Neural cell (in vitro differentiated cells): ENCODE measurements around the gene SHBG.

Experiments used
- EP300 ChIP-seq: fragments of 450-650 bp; conservative IDR thresholded peaks from 2 replicates; pipeline ENCODE4 v1.6.1; 2014; ENCODE audit warnings: antibody characterized with exemption, mild to moderate bottlenecking, moderate library complexity; ENCODE audit not compliant: poor library complexity, severe bottlenecking
- POLR2AphosphoS5 ChIP-seq: IDR thresholded peaks from 2 replicates; pipeline ENCODE4 v1.6.1; 2012
- SMC3 ChIP-seq: fragments of 450-650 bp; conservative IDR thresholded peaks from 2 replicates; pipeline ENCODE4 v1.6.1; 2014; ENCODE audit warnings: antibody characterized with exemption, mild to moderate bottlenecking, moderate library complexity; ENCODE audit not compliant: poor library complexity
- TF ChIP-seq, protein P1 (sequence below): fragments of 450-650 bp; IDR thresholded peaks from 2 replicates; pipeline ENCODE4 v1.5.1; 2014; ENCODE audit warnings: antibody characterized with exemption, mild to moderate bottlenecking, moderate library complexity; ENCODE audit not compliant: poor library complexity, severe bottlenecking

DNA sequence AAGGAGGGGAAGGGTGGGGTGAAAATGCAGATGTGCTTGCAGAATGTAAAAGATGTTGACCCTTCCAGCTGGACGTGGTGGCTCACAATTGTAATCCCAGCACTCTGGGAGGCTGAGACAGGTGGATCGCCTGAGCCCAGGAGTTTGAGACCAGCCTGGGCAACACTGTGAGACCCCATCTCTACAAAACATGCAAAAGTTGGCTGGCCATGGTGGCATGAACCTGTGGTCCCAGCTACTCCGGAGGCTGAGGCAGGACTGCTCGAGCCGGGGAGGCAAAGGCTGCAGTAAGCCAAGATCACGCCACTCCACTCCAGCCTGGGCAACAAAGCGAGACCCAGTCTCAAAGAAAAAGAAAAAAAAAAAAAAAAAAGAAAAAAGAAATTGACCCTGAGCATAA, 38.5 kb downstream of the SHBG start:
- TF ChIP-seq POLR2AphosphoS5: no peak
- TF ChIP-seq, protein P1, sequence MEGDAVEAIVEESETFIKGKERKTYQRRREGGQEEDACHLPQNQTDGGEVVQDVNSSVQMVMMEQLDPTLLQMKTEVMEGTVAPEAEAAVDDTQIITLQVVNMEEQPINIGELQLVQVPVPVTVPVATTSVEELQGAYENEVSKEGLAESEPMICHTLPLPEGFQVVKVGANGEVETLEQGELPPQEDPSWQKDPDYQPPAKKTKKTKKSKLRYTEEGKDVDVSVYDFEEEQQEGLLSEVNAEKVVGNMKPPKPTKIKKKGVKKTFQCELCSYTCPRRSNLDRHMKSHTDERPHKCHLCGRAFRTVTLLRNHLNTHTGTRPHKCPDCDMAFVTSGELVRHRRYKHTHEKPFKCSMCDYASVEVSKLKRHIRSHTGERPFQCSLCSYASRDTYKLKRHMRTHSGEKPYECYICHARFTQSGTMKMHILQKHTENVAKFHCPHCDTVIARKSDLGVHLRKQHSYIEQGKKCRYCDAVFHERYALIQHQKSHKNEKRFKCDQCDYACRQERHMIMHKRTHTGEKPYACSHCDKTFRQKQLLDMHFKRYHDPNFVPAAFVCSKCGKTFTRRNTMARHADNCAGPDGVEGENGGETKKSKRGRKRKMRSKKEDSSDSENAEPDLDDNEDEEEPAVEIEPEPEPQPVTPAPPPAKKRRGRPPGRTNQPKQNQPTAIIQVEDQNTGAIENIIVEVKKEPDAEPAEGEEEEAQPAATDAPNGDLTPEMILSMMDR: no peak
- no peak for TF ChIP-seq EP300
- TF ChIP-seq SMC3: no peak
